Panc1 (cell line): Measurements from ENCODE around the gene ZP1. TPM values are rescaled to one million over a fixed set of nuclear protein-coding genes. Genes with fewer than 3 reads are reported as not detected.

Source experiments
- ATAC-seq: fragments of 200-7000 bp; cut with Tn5 transposase; 2 replicates; pipeline ENCODE4 v1.9.1; 2020; ENCODE audit warnings: mild to moderate bottlenecking, moderate library complexity
- BruUV-seq: library from RNA; stranded (reverse); fragments of 400-500 nt; replicated peaks from 2 replicates; lab custom pipeline; 2021; lab: Mats Ljungman, UMichigan
- CTCF ChIA-PET: fragments of 300-600 bp; sonication (Branson Sonifier 250); formaldehyde crosslinking; loops from one replicate; lab custom pipeline; 2022; ENCODE audit warnings: antibody characterized with exemption; lab: Charles Lee
- POLR2A ChIA-PET: fragments of 300-600 bp; sonication (Branson Sonifier 250); formaldehyde crosslinking; loops from one replicate; lab custom pipeline; 2022; ENCODE audit warnings: antibody characterized with exemption; lab: Charles Lee
- DNase-seq: peaks from one replicate; pipeline ENCODE4 v3.0.0-alpha.2; 2010; ENCODE audit warnings: low read depth, low spot score
- H3K27ac ChIP-seq: 2 replicates; pipeline ENCODE4 v1.5.1; 2011; ENCODE audit warnings: mild to moderate bottlenecking, low read length, inconsistent platforms
- H3K27me3 ChIP-seq: fragments of 200-500 bp; sonication (Bioruptor generic); 2 replicates; pipeline ENCODE4 v1.6.0; 2014; ENCODE audit warnings: low read length, inconsistent platforms; ENCODE audit not compliant: control insufficient read depth, insufficient read depth
- H3K36me3 ChIP-seq: fragments of 200-500 bp; sonication (Bioruptor generic); 2 replicates; pipeline ENCODE4 v1.5.1; 2014; ENCODE audit warnings: inconsistent platforms, mild to moderate bottlenecking, low read length, moderate library complexity; ENCODE audit not compliant: control insufficient read depth, insufficient read depth
- H3K4me1 ChIP-seq: 2 replicates; pipeline ENCODE4 v1.5.1; 2011; ENCODE audit warnings: inconsistent platforms, mild to moderate bottlenecking, low read length, moderate library complexity; ENCODE audit not compliant: control insufficient read depth, insufficient read depth
- H3K4me3 ChIP-seq, 2 experiments: 2 replicates each; pipeline ENCODE4 v1.5.1; 2011 to 2012; ENCODE audit warnings: low read depth in 2 of 2, low read length in 2 of 2, mild to moderate bottlenecking in 2 of 2, inconsistent platforms in 1 of 2, moderate library complexity in 1 of 2
- H3K9me3 ChIP-seq: fragments of 200-500 bp; sonication (Bioruptor generic); 2 replicates; pipeline ENCODE4 v1.5.1; 2014; ENCODE audit warnings: low read depth, mild to moderate bottlenecking, inconsistent platforms, low read length, moderate library complexity; ENCODE audit not compliant: control insufficient read depth, insufficient read depth
- CTCF ChIP-seq: fragments of 450-650 bp; IDR thresholded peaks from 2 replicates; pipeline ENCODE4 v1.5.1; 2017; ENCODE audit warnings: mild to moderate bottlenecking
- POLR2AphosphoS5 ChIP-seq: IDR thresholded peaks from 2 replicates; pipeline ENCODE4 v1.6.1; 2012; ENCODE audit warnings: mild to moderate bottlenecking, low read depth, low read length, moderate library complexity
- SIN3A ChIP-seq: IDR thresholded peaks from 2 replicates; pipeline ENCODE4 v1.6.1; 2012; ENCODE audit warnings: low read depth, mild to moderate bottlenecking, low read length, moderate library complexity, borderline replicate concordance; ENCODE audit not compliant: insufficient read depth
- TCF7L2 ChIP-seq: IDR thresholded peaks from 2 replicates; pipeline ENCODE4 v1.6.1; 2011; ENCODE audit warnings: mild to moderate bottlenecking, low read depth, low read length, inconsistent platforms
- in situ Hi-C: cut with HindIII; loops from 2 replicates; pipeline ENCODE4 v1.10.0; 2016; ENCODE audit warnings: low sequenced_read_pairs, low pct_unique_long_range_greater_than_20kb
- intact Hi-C: fragments of 100-400 bp; cut with micrococcal nuclease; formaldehyde crosslinking; loops from one replicate; pipeline ENCODE4 v1.10.0; 2022; ENCODE audit not compliant: unreplicated experiment
- total RNA-seq: library from RNA; stranded (reverse); gene quantifications from one replicate; pipeline ENCODE4 v1.2.1, GENCODE V29; 2021; ENCODE audit not compliant: unreplicated experiment
- TF ChIP-seq, protein P1 (sequence below), 2 experiments: IDR thresholded peaks; 2 replicates each; pipeline ENCODE4 v1.6.1; 2011 to 2012; ENCODE audit warnings: low read depth in 2 of 2, control low read depth in 1 of 2, low read length in 1 of 2, mild to moderate bottlenecking in 1 of 2, moderate library complexity in 1 of 2; ENCODE audit not compliant: insufficient read depth in 1 of 2

ZP1 gene
- total RNA-seq, 1 experiment from 2014 or later: not detected

DNA sequence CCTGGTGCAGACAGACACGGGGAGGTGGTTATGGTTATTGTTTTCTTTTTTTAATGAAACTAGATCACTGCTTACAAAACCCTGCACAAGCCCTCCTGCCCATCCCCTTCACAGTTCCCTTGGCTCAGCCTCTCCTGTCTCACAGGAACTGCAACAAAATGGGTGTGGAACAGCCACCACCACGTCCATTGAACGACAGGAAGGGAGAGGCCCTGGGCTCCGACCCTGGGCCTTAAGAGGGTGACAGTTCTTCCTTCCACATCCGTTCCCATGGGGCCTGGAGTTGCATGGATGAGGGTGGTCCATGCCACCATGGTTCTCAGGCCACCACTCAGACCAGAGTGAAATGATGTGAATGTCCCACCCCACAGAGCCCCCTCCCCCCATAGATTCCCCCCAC, 23.4 kb downstream of the ZP1 start:
- in situ Hi-C loops: no loop called here
- ChIA-PET POLR2A (no interaction called here), CTCF (interaction anchor here (0.6 to 0.7 kb wide), 2 partner anchors 9 to 58 kb away, joined by 3 to 4 read pairs; no protein-coding TSS in a partner anchor)
- Histone ChIP-seq H3K36me3 (peaks cover 11% of the 10 kb centered on the region), H3K9me3 (no peaks in the 10 kb centered on the region), H3K27me3 (no peaks in the 10 kb centered on the region), H3K4me1 (no peaks in the 10 kb centered on the region), H3K4me3 (no peak overlapping the region), H3K27ac (no peak overlapping the region)
- ATAC-seq: no peak
- intact Hi-C loops: no loop called here
- DNase-seq: no peak
- BruUV-seq: no TSS peak
- TF ChIP-seq, protein P1, sequence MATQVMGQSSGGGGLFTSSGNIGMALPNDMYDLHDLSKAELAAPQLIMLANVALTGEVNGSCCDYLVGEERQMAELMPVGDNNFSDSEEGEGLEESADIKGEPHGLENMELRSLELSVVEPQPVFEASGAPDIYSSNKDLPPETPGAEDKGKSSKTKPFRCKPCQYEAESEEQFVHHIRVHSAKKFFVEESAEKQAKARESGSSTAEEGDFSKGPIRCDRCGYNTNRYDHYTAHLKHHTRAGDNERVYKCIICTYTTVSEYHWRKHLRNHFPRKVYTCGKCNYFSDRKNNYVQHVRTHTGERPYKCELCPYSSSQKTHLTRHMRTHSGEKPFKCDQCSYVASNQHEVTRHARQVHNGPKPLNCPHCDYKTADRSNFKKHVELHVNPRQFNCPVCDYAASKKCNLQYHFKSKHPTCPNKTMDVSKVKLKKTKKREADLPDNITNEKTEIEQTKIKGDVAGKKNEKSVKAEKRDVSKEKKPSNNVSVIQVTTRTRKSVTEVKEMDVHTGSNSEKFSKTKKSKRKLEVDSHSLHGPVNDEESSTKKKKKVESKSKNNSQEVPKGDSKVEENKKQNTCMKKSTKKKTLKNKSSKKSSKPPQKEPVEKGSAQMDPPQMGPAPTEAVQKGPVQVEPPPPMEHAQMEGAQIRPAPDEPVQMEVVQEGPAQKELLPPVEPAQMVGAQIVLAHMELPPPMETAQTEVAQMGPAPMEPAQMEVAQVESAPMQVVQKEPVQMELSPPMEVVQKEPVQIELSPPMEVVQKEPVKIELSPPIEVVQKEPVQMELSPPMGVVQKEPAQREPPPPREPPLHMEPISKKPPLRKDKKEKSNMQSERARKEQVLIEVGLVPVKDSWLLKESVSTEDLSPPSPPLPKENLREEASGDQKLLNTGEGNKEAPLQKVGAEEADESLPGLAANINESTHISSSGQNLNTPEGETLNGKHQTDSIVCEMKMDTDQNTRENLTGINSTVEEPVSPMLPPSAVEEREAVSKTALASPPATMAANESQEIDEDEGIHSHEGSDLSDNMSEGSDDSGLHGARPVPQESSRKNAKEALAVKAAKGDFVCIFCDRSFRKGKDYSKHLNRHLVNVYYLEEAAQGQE (IDR thresholded peaks at IDR 0.05; ENCODE audit: insufficient read depth in 1 of 2, low read depth in 2 of 2, low read length in 1 of 2): no peak
- TF ChIP-seq SIN3A: no peak
- no peak for TF ChIP-seq POLR2AphosphoS5
- TF ChIP-seq CTCF: no peak
- no peak for TF ChIP-seq TCF7L2

DNA sequence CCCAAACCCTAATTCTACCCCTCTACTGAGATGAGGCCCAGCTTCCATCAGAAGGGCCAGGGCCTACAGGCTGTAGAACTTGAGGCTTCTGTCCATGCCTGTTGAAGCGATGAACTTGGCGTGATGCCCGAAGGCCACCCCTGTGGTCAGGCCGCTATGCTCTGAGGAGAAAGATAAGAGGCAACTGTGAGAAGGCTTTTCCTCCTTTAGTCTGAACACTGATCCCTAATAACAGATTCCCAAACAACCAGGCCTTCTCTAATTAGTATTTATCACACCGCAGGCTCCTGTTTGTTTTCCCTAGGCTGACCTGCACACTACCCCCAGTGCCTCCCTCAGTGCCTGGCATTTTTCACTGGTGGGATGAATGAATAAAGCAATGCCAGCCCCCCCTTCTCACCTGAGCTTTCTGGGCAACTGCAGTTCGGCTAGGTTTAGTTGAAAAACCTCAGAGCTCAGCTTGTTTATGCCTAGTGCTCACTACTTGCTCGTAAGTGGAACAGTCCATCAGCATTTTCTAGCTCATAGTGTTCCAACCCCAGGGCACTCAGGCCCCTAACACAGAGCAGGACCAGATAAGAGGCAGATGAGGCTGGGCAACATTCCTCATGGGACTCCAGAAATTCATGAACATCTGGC, 23.9 kb downstream of the ZP1 start:
- intact Hi-C loops (no loop called here), in situ Hi-C loops (no loop called here)
- Histone ChIP-seq H3K4me1 (no peaks in the 10 kb centered on the region), H3K27ac (no peak overlapping the region), H3K27me3 (no peaks in the 10 kb centered on the region), H3K9me3 (no peaks in the 10 kb centered on the region), H3K4me3 (no peak overlapping the region), H3K36me3 (peaks cover 16% of the 10 kb centered on the region)
- no TSS peak for BruUV-seq
- POLR2A ChIA-PET: no interaction called here
- no peak for ATAC-seq
- TF ChIP-seq CTCF: no peak
- no peak for TF ChIP-seq TCF7L2
- no peak for TF ChIP-seq POLR2AphosphoS5
- no peak for TF ChIP-seq SIN3A
- TF ChIP-seq, protein P1 (IDR thresholded peaks at IDR 0.05; ENCODE audit: insufficient read depth in 1 of 2, low read depth in 2 of 2, low read length in 1 of 2): no peak
- no peak for DNase-seq
- CTCF ChIA-PET: interaction anchor here (0.6 kb wide), 1 partner anchor 59 kb away, joined by 4 read pairs; no protein-coding TSS in a partner anchor
